T-helper 1 cell treated with Interleukin-12 subunit alpha and Interleukin-12 subunit beta and Interleukin-4 antibody, amounts not matched to agents 30 μg/mL and 1 μg/mL, for 36 hours (primary cell): ENCODE measurements around the gene SLC17A9.
A peak's percentile ranks its signal among the peaks of the same experiment; 100 is the strongest.

Source experiments
- H3K27ac Mint-ChIP-seq: one replicate; pipeline ENCODE4 v1.8.0; 2021; ENCODE audit warnings: mild to moderate bottlenecking, mixed read lengths
- H3K27me3 Mint-ChIP-seq: one replicate; pipeline ENCODE4 v1.8.0; 2021; ENCODE audit warnings: low read depth, mixed read lengths
- H3K36me3 Mint-ChIP-seq: one replicate; pipeline ENCODE4 v1.8.0; 2021; ENCODE audit warnings: low read depth, mixed read lengths
- H3K4me1 Mint-ChIP-seq: one replicate; pipeline ENCODE4 v1.8.0; 2021; ENCODE audit warnings: low read depth, mixed read lengths
- H3K4me3 Mint-ChIP-seq: one replicate; pipeline ENCODE4 v1.8.0; 2021; ENCODE audit warnings: mild to moderate bottlenecking, moderate library complexity, mixed read lengths
- H3K9me3 Mint-ChIP-seq: one replicate; pipeline ENCODE4 v1.8.0; 2021; ENCODE audit warnings: mixed read lengths

SLC17A9 gene

GRCh38 chr20:62940875-62941274 is 11.6 kb upstream of the SLC17A9 start:
- Mint-ChIP-seq H3K36me3 (peaks cover 29% of the 10 kb centered on the region), H3K27me3 (no peaks in the 10 kb centered on the region), H3K9me3 (no peaks in the 10 kb centered on the region), H3K4me1 (peaks cover 16% of the 10 kb centered on the region), H3K4me3 (no peak overlapping the region), H3K27ac (no peak overlapping the region)

GRCh38 chr20:62941792-62942191 is 10.7 kb upstream of the SLC17A9 start:
- Mint-ChIP-seq H3K4me3 (no peak overlapping the region), H3K9me3 (no peaks in the 10 kb centered on the region), H3K27ac (no peak overlapping the region), H3K36me3 (peaks cover 36% of the 10 kb centered on the region), H3K27me3 (no peaks in the 10 kb centered on the region), H3K4me1 (peaks cover 16% of the 10 kb centered on the region)

GRCh38 chr20:62942456-62942855 is 10.1 kb upstream of the SLC17A9 start:
- H3K4me3 Mint-ChIP-seq: no peak overlapping the region
- peaks cover 14% of the 10 kb centered on the region for H3K4me1 Mint-ChIP-seq
- H3K27me3 Mint-ChIP-seq: no peaks in the 10 kb centered on the region
- peaks cover 38% of the 10 kb centered on the region for H3K36me3 Mint-ChIP-seq
- H3K9me3 Mint-ChIP-seq: no peaks in the 10 kb centered on the region
- no peak overlapping the region for H3K27ac Mint-ChIP-seq

DNA sequence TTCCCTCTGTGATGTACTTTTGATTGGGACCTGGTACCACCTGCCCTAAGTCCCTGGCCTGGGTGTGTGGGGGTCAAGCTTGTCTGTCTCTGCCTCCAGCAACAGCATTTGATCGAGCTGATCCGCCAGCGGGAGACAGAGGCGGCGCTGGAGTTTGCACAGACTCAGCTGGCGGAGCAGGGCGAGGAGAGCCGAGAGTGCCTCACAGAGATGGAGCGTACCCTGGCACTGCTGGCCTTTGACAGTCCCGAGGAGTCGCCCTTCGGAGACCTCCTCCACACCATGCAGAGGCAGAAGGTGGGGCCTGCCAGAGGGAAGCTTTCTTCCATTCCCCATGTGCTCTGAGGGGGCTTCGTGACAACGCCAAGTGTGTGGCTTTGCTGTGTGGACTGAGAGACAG is 9.1 kb upstream of the SLC17A9 start:
- peaks cover 45% of the 10 kb centered on the region for H3K36me3 Mint-ChIP-seq
- no peaks in the 10 kb centered on the region for H3K27me3 Mint-ChIP-seq
- H3K9me3 Mint-ChIP-seq: no peaks in the 10 kb centered on the region
- peaks cover 14% of the 10 kb centered on the region for H3K4me1 Mint-ChIP-seq
- H3K27ac Mint-ChIP-seq: no peak overlapping the region
- H3K4me3 Mint-ChIP-seq: no peak overlapping the region

- Mint-ChIP-seq H3K4me1 (peaks cover 11% of the 10 kb centered on the region), H3K9me3 (no peaks in the 10 kb centered on the region), H3K36me3 (peaks cover 50% of the 10 kb centered on the region), H3K27ac (no peak overlapping the region), H3K4me3 (no peak overlapping the region), H3K27me3 (no peaks in the 10 kb centered on the region)
These were observed 8.3 kb upstream of the SLC17A9 start for GRCh38 chr20:62944184-62944583.

GRCh38 chr20:62944746-62945145 is 7.8 kb upstream of the SLC17A9 start:
- no peak overlapping the region for H3K4me3 Mint-ChIP-seq
- no peak overlapping the region for H3K27ac Mint-ChIP-seq
- H3K36me3 Mint-ChIP-seq: peaks cover 54% of the 10 kb centered on the region
- peaks cover 5% of the 10 kb centered on the region for H3K4me1 Mint-ChIP-seq
- no peaks in the 10 kb centered on the region for H3K9me3 Mint-ChIP-seq
- no peaks in the 10 kb centered on the region for H3K27me3 Mint-ChIP-seq

DNA sequence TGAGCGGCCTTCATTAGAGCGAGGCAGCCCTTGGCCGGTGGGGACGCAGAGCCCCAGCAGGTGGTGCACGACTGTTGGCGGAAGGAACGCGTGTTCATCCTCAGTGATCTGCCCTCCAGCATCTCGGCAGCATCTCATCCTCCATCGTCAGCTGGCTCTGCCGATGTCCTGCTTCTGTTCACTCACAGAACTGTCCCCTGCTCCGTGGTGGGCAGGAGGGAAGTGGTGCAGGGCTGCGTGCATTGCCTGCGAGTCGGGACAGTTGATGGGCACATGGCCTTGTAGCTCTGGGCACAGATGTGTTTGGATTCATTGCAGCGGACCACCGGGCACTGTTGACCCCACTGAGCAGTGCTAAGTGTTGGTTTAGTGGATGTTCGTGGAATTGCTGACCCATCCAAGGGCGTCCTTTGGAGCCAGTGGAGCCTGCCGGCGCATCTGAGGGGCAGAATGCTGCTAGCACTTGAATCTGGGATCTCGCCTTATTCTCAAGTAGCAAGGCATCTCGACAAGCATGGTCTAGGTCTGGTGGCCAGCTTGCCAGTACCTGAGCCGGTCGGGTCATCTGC is 6.7 kb upstream of the SLC17A9 start:
- no peak overlapping the region for H3K27ac Mint-ChIP-seq
- H3K4me1 Mint-ChIP-seq: peaks cover 5% of the 10 kb centered on the region
- H3K36me3 Mint-ChIP-seq: peaks cover 61% of the 10 kb centered on the region
- H3K9me3 Mint-ChIP-seq: no peaks in the 10 kb centered on the region
- no peaks in the 10 kb centered on the region for H3K27me3 Mint-ChIP-seq
- H3K4me3 Mint-ChIP-seq: no peak overlapping the region

GRCh38 chr20:62946918-62947317 is 5.6 kb upstream of the SLC17A9 start:
- Mint-ChIP-seq H3K36me3 (peaks cover 55% of the 10 kb centered on the region), H3K9me3 (no peaks in the 10 kb centered on the region), H3K4me1 (peaks cover 4% of the 10 kb centered on the region), H3K4me3 (no peak overlapping the region), H3K27ac (no peak overlapping the region), H3K27me3 (no peaks in the 10 kb centered on the region)

DNA sequence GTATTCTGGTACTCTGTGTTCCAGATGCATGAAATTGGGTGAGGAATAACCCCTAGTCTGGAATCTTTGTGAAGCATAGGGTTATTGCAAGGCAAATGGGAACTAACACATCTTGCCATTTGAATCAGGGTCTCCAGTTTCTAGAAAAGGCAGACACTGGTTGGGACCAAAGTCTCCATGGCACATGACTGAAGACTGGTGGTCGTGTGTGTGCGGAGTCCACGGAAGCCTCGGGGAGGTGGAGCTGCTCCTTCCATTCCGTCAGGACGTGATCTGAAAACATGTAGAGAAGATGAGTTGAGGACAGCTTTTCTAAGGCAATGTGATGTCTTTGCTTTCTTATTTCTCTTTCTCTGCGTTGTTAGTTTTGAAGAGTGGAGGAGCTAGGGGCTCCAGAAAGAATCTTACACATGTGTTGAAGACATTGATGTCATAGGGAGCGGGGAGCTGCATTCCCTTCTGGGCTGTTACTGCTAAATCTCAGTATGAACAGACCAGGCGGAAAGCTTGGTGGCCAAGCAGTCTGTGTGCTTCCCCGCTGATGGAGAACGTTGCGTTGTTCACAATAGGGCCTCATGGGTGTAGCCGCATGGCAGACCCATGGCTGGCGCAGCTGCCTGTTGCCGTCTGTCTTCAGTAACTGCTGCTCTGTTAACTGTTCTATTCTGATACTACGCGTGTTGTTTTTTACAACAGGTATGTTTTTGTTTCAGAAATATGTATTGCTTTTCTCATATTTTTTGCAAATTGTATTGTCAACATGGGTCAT is 4.8 kb upstream of the SLC17A9 start:
- H3K4me3 Mint-ChIP-seq: no peak overlapping the region
- no peaks in the 10 kb centered on the region for H3K27me3 Mint-ChIP-seq
- no peaks in the 10 kb centered on the region for H3K9me3 Mint-ChIP-seq
- no peak overlapping the region for H3K27ac Mint-ChIP-seq
- H3K36me3 Mint-ChIP-seq: peaks cover 51% of the 10 kb centered on the region
- H3K4me1 Mint-ChIP-seq: peaks cover 7% of the 10 kb centered on the region

- H3K4me3 Mint-ChIP-seq: no peak overlapping the region
- H3K27me3 Mint-ChIP-seq: no peaks in the 10 kb centered on the region
- no peak overlapping the region for H3K27ac Mint-ChIP-seq
- peaks cover 12% of the 10 kb centered on the region for H3K4me1 Mint-ChIP-seq
- H3K36me3 Mint-ChIP-seq: peaks cover 44% of the 10 kb centered on the region
- H3K9me3 Mint-ChIP-seq: no peaks in the 10 kb centered on the region
These were observed 3.2 kb upstream of the SLC17A9 start for GRCh38 chr20:62949153-62949821.

DNA sequence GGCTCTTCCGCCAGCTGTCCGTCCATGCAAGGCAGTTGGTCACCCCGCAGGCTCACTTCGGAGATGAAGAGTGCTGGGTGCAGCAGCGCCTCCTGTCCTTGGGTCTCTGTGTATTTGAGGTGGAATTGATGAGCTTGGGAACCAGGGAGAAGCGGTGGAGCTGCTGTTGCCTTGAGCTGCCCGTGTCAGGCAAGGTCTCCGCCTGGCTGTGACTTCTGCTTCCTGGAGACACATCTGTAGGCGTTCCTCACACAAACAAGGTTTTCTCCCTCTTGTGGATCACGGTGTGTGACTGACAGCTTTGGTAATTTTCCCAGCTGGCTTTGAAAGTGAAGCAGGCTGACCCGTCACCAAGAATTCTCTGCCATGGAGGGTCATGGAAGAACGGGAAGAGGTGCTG is 2.5 kb upstream of the SLC17A9 start:
- Mint-ChIP-seq H3K9me3 (no peaks in the 10 kb centered on the region), H3K27me3 (no peaks in the 10 kb centered on the region), H3K27ac (no peak overlapping the region), H3K36me3 (peaks cover 40% of the 10 kb centered on the region), H3K4me1 (peaks cover 17% of the 10 kb centered on the region), H3K4me3 (no peak overlapping the region)

- Mint-ChIP-seq H3K4me1 (peaks cover 17% of the 10 kb centered on the region), H3K9me3 (no peaks in the 10 kb centered on the region), H3K27ac (no peak overlapping the region), H3K36me3 (peaks cover 40% of the 10 kb centered on the region), H3K27me3 (no peaks in the 10 kb centered on the region), H3K4me3 (no peak overlapping the region)
These were observed 1.8 kb upstream of the SLC17A9 start for GRCh38 chr20:62950741-62951140.

- no peak overlapping the region for H3K27ac Mint-ChIP-seq
- H3K36me3 Mint-ChIP-seq: peaks cover 38% of the 10 kb centered on the region
- no peak overlapping the region for H3K4me3 Mint-ChIP-seq
- H3K4me1 Mint-ChIP-seq: peaks cover 17% of the 10 kb centered on the region
- no peaks in the 10 kb centered on the region for H3K27me3 Mint-ChIP-seq
- no peaks in the 10 kb centered on the region for H3K9me3 Mint-ChIP-seq
These were observed 1.2 kb upstream of the SLC17A9 start for GRCh38 chr20:62951143-62951895.

- peaks cover 17% of the 10 kb centered on the region for H3K4me1 Mint-ChIP-seq
- H3K27ac Mint-ChIP-seq: peak overlapping the region; percentile 62
- no peaks in the 10 kb centered on the region for H3K27me3 Mint-ChIP-seq
- H3K4me3 Mint-ChIP-seq: peak overlapping the region; percentile 23
- no peaks in the 10 kb centered on the region for H3K9me3 Mint-ChIP-seq
- peaks cover 33% of the 10 kb centered on the region for H3K36me3 Mint-ChIP-seq
These were observed 575 bp upstream of the SLC17A9 start for GRCh38 chr20:62951896-62952372.
